HepG2 (cell line): Measurements from ENCODE around the gene CLIP2. TPM values are rescaled to one million over a fixed set of nuclear protein-coding genes. Genes with fewer than 3 reads are reported as not detected.

Experiments
- ASH2L ChIP-seq: fragments of 300-600, 200-600 bp; sonication (generic); IDR thresholded peaks from 2 replicates; pipeline ENCODE4 v1.7.0; 2017; ENCODE audit warnings: low read depth, mild to moderate bottlenecking, moderate library complexity, mixed read lengths, low read length; ENCODE audit not compliant: insufficient read length
- ATF7-NPFF ChIP-seq: sonication (generic); formaldehyde crosslinking; IDR thresholded peaks from 2 replicates; pipeline ENCODE4 v1.8.1; 2023; ENCODE audit warnings: mild to moderate bottlenecking, low read depth, missing genetic modification reagents, moderate library complexity
- ATRX ChIP-seq: sonication (generic); formaldehyde crosslinking; IDR thresholded peaks from 2 replicates; pipeline ENCODE4 v1.4.0; 2020; ENCODE audit warnings: missing genetic modification reagents, borderline replicate concordance
- BCLAF1 ChIP-seq: fragments of 450-650 bp; IDR thresholded peaks from 2 replicates; pipeline ENCODE4 v1.6.1; 2017; ENCODE audit warnings: mild to moderate bottlenecking
- ELF4 ChIP-seq: sonication (generic); formaldehyde crosslinking; IDR thresholded peaks from 2 replicates; pipeline ENCODE4 v1.5.0; 2020; ENCODE audit warnings: missing genetic modification reagents, mild to moderate bottlenecking, moderate library complexity, borderline replicate concordance
- GMEB1 ChIP-seq: sonication (generic); formaldehyde crosslinking; IDR thresholded peaks from 2 replicates; pipeline ENCODE4 v1.5.1; 2020; ENCODE audit warnings: missing genetic modification reagents, mild to moderate bottlenecking, borderline replicate concordance
- GZF1 ChIP-seq: sonication (generic); formaldehyde crosslinking; IDR thresholded peaks from 2 replicates; pipeline ENCODE4 v1.5.1; 2020; ENCODE audit warnings: mild to moderate bottlenecking, missing genetic modification reagents
- HOXA5 ChIP-seq: sonication (generic); formaldehyde crosslinking; IDR thresholded peaks from 2 replicates; pipeline ENCODE4 v1.4.0; 2020; ENCODE audit warnings: missing genetic modification reagents
- MED8 ChIP-seq: sonication (generic); formaldehyde crosslinking; IDR thresholded peaks from 2 replicates; pipeline ENCODE4 v1.8.1; 2023; ENCODE audit warnings: mild to moderate bottlenecking, missing genetic modification reagents; ENCODE audit not compliant: insufficient replicate concordance
- PBX2 ChIP-seq: IDR thresholded peaks from 2 replicates; pipeline ENCODE4 v1.6.1; 2016; ENCODE audit warnings: control low read depth
- RXRB ChIP-seq: IDR thresholded peaks from 2 replicates; pipeline ENCODE4 v1.6.1; 2016; ENCODE audit warnings: borderline replicate concordance, missing genetic modification reagents, missing compliant biosample characterization
- SOX5 ChIP-seq: IDR thresholded peaks from 2 replicates; pipeline ENCODE4 v1.6.1; 2016; ENCODE audit warnings: borderline replicate concordance
- SP4 ChIP-seq: sonication (generic); formaldehyde crosslinking; IDR thresholded peaks from 2 replicates; pipeline ENCODE4 v1.8.1; 2023; ENCODE audit warnings: mild to moderate bottlenecking, missing genetic modification reagents
- TBX2 ChIP-seq: sonication (generic); formaldehyde crosslinking; IDR thresholded peaks from 2 replicates; pipeline ENCODE4 v1.5.0; 2020; ENCODE audit warnings: missing genetic modification reagents, mild to moderate bottlenecking, borderline replicate concordance
- TEAD2 ChIP-seq: sonication (generic); formaldehyde crosslinking; IDR thresholded peaks from 2 replicates; pipeline ENCODE4 v1.9.0; 2021; ENCODE audit warnings: missing genetic modification reagents
- YEATS2 ChIP-seq: sonication (generic); formaldehyde crosslinking; IDR thresholded peaks from 2 replicates; pipeline ENCODE4 v1.4.0; 2020; ENCODE audit warnings: missing genetic modification reagents, borderline replicate concordance
- ZBTB20 ChIP-seq: sonication (generic); formaldehyde crosslinking; IDR thresholded peaks from 2 replicates; pipeline ENCODE4 v1.8.1; 2023; ENCODE audit warnings: missing genetic modification reagents, low read depth, mild to moderate bottlenecking, borderline replicate concordance
- ZNF124 ChIP-seq: sonication (generic); formaldehyde crosslinking; IDR thresholded peaks from 2 replicates; pipeline ENCODE4 v1.4.0; 2020; ENCODE audit warnings: missing genetic modification reagents
- ZNF652 ChIP-seq: IDR thresholded peaks from 2 replicates; pipeline ENCODE4 v1.6.1; 2016; ENCODE audit warnings: low read depth, borderline replicate concordance
- ZNF747 ChIP-seq: sonication (generic); formaldehyde crosslinking; IDR thresholded peaks from 2 replicates; pipeline ENCODE4 v1.8.1; 2023; ENCODE audit warnings: missing genetic modification reagents, mild to moderate bottlenecking, borderline replicate concordance
- ZNF770 ChIP-seq: sonication (generic); formaldehyde crosslinking; IDR thresholded peaks from 2 replicates; pipeline ENCODE4 v1.5.0; 2020; ENCODE audit warnings: mild to moderate bottlenecking, missing genetic modification reagents
- ZNF841 ChIP-seq: sonication (generic); formaldehyde crosslinking; IDR thresholded peaks from 2 replicates; pipeline ENCODE4 v1.8.1; 2023; ENCODE audit warnings: missing genetic modification reagents, borderline replicate concordance
- ZSCAN25 ChIP-seq: sonication (generic); formaldehyde crosslinking; IDR thresholded peaks from 2 replicates; pipeline ENCODE4 v1.8.0; 2022; ENCODE audit warnings: mild to moderate bottlenecking, missing genetic modification reagents
- polyA plus RNA-seq, 8 experiments: library from polyadenylated mRNA; depleted of rRNA in 3 of 8; stranded (reverse) in 7 of 8; unstranded in 1 of 8; fragments of >200 nt; fragmentation: Illumina TruSeq in 4 of 8; extraction: Trizol in 4 of 8; gene quantifications; 2 replicates each; pipeline versions ENCODE4 v1.2.1 to v1.2.3, GENCODE V29; 2011 to 2016; ENCODE audit warnings: low read depth in 4 of 8, missing spikeins in 1 of 8, mixed read lengths in 1 of 8; ENCODE audit not compliant: insufficient read depth in 1 of 8
- total RNA-seq, 5 experiments: library from RNA; depleted of rRNA; stranded (reverse); fragments of >200 nt; fragmentation: Illumina TruSeq; extraction: Trizol; gene quantifications; 2 replicates each; pipeline ENCODE4 v1.2.3, GENCODE V29; 2016; ENCODE audit warnings: low read depth in 1 of 5

Gene CLIP2
- total and polyA plus RNA-seq, 2 of the 13 experiments (the other 11 are each of a cell fraction or from before 2014, with no cell fraction given), result 6.5 to 17.4 TPM

GRCh38 chr7:74417419-74417971 is 128.3 kb downstream of the CLIP2 start (continued):
- TF ChIP-seq BCLAF1 (no peak), RXRB (CRISPR knock-in tag) (peak; percentile 34; the same call in 1 of the 2 replicates), ZNF747 (CRISPR knock-in tag) (no peak), GMEB1 (CRISPR knock-in tag) (no peak), ATF7-NPFF (no peak), ZNF652 (CRISPR knock-in tag) (no peak), ZNF124 (0 out of 2 replicates have a peak, but pooled peaks have one; percentile 52), ZNF841 (no peak), TEAD2 (CRISPR knock-in tag) (no peak), ATRX (CRISPR knock-in tag) (no peak), ELF4 (no peak), MED8 (CRISPR knock-in tag) (no peak), ASH2L (no peak), GZF1 (CRISPR knock-in tag) (no peak), SOX5 (CRISPR knock-in tag) (no peak), ZNF770 (CRISPR knock-in tag) (peak; percentile 78), PBX2 (CRISPR knock-in tag) (no peak), SP4 (CRISPR knock-in tag) (no peak), YEATS2 (CRISPR knock-in tag) (peak; percentile 34; the same call in 1 of the 2 replicates), HOXA5 (CRISPR knock-in tag) (peak; percentile 64; the same call in 1 of the 2 replicates), ZSCAN25 (CRISPR knock-in tag) (no peak), ZBTB20 (CRISPR knock-in tag) (no peak), TBX2 (CRISPR knock-in tag) (peak; percentile 29; the same call in 1 of the 2 replicates)
